Caco-2 (cell line): ENCODE results near the gene TOMM40. TPM values are rescaled to one million over a fixed set of nuclear protein-coding genes. Genes with fewer than 3 reads are reported as not detected.

Experiments
- BruUV-seq: library from RNA; stranded (reverse); fragments of 400-500 nt; replicated peaks from 2 replicates; lab custom pipeline; 2021; lab: Mats Ljungman, UMichigan
- CTCF ChIA-PET: fragments of 300-600 bp; sonication (Branson Sonifier 250); formaldehyde crosslinking; loops from one replicate; lab custom pipeline; 2022; ENCODE audit warnings: antibody characterized with exemption; lab: Charles Lee
- POLR2A ChIA-PET: fragments of 300-600 bp; sonication (Branson Sonifier 250); formaldehyde crosslinking; loops from one replicate; lab custom pipeline; 2022; ENCODE audit warnings: antibody characterized with exemption; lab: Charles Lee
- DNase-seq, 2 experiments: peaks; one replicate each; pipeline versions ENCODE4 v3.0.0 to v3.0.0-alpha.2; 2020 to 2022
- H3K27me3 ChIP-seq: replicated peaks from 2 replicates; pipeline ENCODE4 v1.6.0; 2011; ENCODE audit warnings: low read length; ENCODE audit not compliant: control insufficient read depth, insufficient read depth
- H3K36me3 ChIP-seq: 2 replicates; pipeline ENCODE4 v1.5.1; 2011; ENCODE audit warnings: low read length; ENCODE audit not compliant: control insufficient read depth, insufficient read depth
- H3K4me1 ChIP-seq: fragments of 250-450 bp; sonication (Bioruptor Pico); 2 replicates; pipeline ENCODE4 v1.5.1; 2020; ENCODE audit warnings: mild to moderate bottlenecking
- H3K4me3 ChIP-seq: 2 replicates; pipeline ENCODE4 v1.5.1; 2011; ENCODE audit warnings: low read depth, mild to moderate bottlenecking, control low read depth, low read length
- H3K9me3 ChIP-seq: fragments of 250-450 bp; sonication (Bioruptor Pico); 2 replicates; pipeline ENCODE4 v1.5.1; 2020; ENCODE audit warnings: mild to moderate bottlenecking, moderate library complexity
- H3K27ac Mint-ChIP-seq: one replicate; pipeline ENCODE4 v1.8.0; 2022; ENCODE audit warnings: mixed read lengths; ENCODE audit not compliant: unreplicated experiment
- H3K27me3 Mint-ChIP-seq: one replicate; pipeline ENCODE4 v1.8.0; 2022; ENCODE audit warnings: mixed read lengths; ENCODE audit not compliant: insufficient read depth, unreplicated experiment
- H3K36me3 Mint-ChIP-seq: one replicate; pipeline ENCODE4 v1.8.0; 2022; ENCODE audit warnings: mild to moderate bottlenecking, mixed read lengths; ENCODE audit not compliant: insufficient read depth, unreplicated experiment
- H3K4me1 Mint-ChIP-seq: one replicate; pipeline ENCODE4 v1.8.0; 2022; ENCODE audit warnings: low read depth, mixed read lengths; ENCODE audit not compliant: unreplicated experiment
- H3K4me3 Mint-ChIP-seq: one replicate; pipeline ENCODE4 v1.8.0; 2022; ENCODE audit warnings: mild to moderate bottlenecking, moderate library complexity, mixed read lengths; ENCODE audit not compliant: unreplicated experiment
- H3K9me3 Mint-ChIP-seq: one replicate; pipeline ENCODE4 v1.8.0; 2022; ENCODE audit warnings: mixed read lengths; ENCODE audit not compliant: unreplicated experiment
- intact Hi-C: fragments of 100-400 bp; cut with micrococcal nuclease; formaldehyde crosslinking; loops from one replicate; pipeline ENCODE4 v1.10.0; 2022; ENCODE audit not compliant: unreplicated experiment
- total RNA-seq: library from RNA; stranded (reverse); gene quantifications from 2 replicates; pipeline ENCODE4 v1.2.3, GENCODE V29; 2022
- TF ChIP-seq, protein P1 (sequence below), 2 experiments: fragments of 200-600 bp in 1 of 2; IDR thresholded peaks; 1 replicate in 1 of 2; 2 replicates in 1 of 2; pipeline versions ENCODE4 v1.5.1 to v1.8.0; 2011 to 2022; ENCODE audit warnings: antibody characterized with exemption in 1 of 2, control low read depth in 1 of 2, inconsistent platforms in 1 of 2, low read depth in 1 of 2, low read length in 1 of 2, mild to moderate bottlenecking in 1 of 2, moderate library complexity in 1 of 2; ENCODE audit not compliant: insufficient read depth in 1 of 2, severe bottlenecking in 1 of 2, unreplicated experiment in 1 of 2

The TOMM40 gene
- total RNA-seq, 1 experiment from 2014 or later, result 205 TPM

DNA sequence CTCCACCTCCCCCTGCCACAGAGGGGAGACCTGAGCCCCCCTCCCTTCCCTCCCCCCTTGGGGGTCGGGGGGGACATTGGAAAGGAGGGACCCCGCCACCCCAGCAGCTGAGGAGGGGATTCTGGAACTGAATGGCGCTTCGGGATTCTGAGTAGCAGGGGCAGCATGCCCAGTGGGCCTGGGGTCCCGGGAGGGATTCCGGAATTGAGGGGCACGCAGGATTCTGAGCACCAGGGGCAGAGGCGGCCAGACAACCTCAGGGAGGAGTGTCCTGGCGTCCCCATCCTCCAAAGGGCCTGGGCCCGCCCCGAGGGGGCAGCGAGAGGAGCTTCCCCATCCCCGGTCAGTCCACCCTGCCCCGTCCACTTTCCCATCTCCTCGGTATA lies 12.2 kb downstream of the TOMM40 start:
- H3K27ac Mint-ChIP-seq, result peak overlapping the region; percentile 51
- peaks cover 8% of the 10 kb centered on the region for H3K36me3 ChIP-seq
- no peaks in the 10 kb centered on the region for H3K9me3 ChIP-seq
- DNase-seq, result no peak
- no peak overlapping the region for H3K4me3 ChIP-seq
- TF ChIP-seq, protein P1, sequence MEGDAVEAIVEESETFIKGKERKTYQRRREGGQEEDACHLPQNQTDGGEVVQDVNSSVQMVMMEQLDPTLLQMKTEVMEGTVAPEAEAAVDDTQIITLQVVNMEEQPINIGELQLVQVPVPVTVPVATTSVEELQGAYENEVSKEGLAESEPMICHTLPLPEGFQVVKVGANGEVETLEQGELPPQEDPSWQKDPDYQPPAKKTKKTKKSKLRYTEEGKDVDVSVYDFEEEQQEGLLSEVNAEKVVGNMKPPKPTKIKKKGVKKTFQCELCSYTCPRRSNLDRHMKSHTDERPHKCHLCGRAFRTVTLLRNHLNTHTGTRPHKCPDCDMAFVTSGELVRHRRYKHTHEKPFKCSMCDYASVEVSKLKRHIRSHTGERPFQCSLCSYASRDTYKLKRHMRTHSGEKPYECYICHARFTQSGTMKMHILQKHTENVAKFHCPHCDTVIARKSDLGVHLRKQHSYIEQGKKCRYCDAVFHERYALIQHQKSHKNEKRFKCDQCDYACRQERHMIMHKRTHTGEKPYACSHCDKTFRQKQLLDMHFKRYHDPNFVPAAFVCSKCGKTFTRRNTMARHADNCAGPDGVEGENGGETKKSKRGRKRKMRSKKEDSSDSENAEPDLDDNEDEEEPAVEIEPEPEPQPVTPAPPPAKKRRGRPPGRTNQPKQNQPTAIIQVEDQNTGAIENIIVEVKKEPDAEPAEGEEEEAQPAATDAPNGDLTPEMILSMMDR (IDR thresholded peaks at IDR 0.05; ENCODE audit: insufficient read depth in 1 of 2, low read depth in 1 of 2, low read length in 1 of 2, severe bottlenecking in 1 of 2, unreplicated experiment in 1 of 2), result no peak
- no TSS peak for BruUV-seq
- H3K4me3 Mint-ChIP-seq, result no peak overlapping the region
- intact Hi-C loops, result loop anchor here (1.0 to 10.0 kb wide), 3 partner anchors 48 to 172 kb away; partner anchors contain the start of genes GEMIN7, RELB and ZNF296
- no peaks in the 10 kb centered on the region for H3K9me3 Mint-ChIP-seq
- ChIA-PET CTCF (interaction anchor here (0.6 to 1.5 kb wide), 5 partner anchors 12 to 142 kb away, joined by 3 to 5 read pairs (median 3); partner anchors contain the start of gene CLASRP), POLR2A (no interaction called here)
- peaks cover 13% of the 10 kb centered on the region for H3K4me1 Mint-ChIP-seq
- H3K4me1 ChIP-seq, result peaks cover 30% of the 10 kb centered on the region
- no peaks in the 10 kb centered on the region for H3K27me3 ChIP-seq
- no peaks in the 10 kb centered on the region for H3K27me3 Mint-ChIP-seq
- peaks cover 100% of the 10 kb centered on the region for H3K36me3 Mint-ChIP-seq

DNA sequence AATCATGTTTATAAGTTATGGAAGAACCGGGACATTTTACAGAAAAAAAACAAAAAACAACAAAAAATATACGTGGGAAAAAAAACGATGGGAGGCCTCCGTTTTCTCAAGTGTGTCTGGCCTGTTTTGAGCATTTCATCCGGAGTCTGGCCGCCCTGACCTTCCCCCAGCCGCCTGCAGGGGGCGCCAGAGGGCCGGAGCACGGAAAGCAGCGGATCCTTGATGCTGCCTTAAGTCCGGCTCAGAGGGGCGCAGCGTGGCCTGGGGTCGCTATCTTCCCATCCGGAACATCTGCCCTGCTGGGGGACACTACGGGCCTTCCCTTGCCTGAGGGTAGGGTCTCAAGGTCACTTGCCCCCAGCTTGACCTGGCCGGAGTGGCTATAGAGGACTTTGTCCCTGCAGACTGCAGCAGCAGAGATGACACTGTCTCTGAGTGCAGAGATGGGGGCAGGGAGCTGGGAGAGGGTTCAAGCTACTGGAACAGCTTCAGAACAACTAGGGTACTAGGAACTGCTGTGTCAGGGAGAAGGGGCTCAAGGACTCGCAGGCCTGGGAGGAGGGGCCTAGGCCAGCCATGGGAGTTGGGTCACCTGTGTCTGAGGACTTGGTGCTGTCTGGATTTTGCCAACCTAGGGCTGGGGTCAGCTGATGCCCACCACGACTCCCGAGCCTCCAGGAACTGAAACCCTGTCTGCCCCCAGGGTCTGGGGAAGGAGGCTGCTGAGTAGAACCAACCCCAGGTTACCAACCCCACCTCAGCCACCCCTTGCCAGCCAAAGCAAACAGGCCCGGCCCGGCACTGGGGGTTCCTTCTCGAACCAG lies 12.8 kb downstream of the TOMM40 start:
- Histone ChIP-seq H3K9me3 (no peaks in the 10 kb centered on the region), H3K36me3 (peaks cover 8% of the 10 kb centered on the region), H3K4me1 (peaks cover 30% of the 10 kb centered on the region), H3K27me3 (no peaks in the 10 kb centered on the region), H3K4me3 (no peak overlapping the region)
- CTCF ChIA-PET, result interaction anchor here (0.6 to 1.5 kb wide), 8 partner anchors 13 to 188 kb away, joined by 3 to 5 read pairs (median 4); partner anchors contain the start of genes CLASRP and CLPTM1
- DNase-seq, result peak; percentile 71 to 89
- no peaks in the 10 kb centered on the region for H3K9me3 Mint-ChIP-seq
- H3K36me3 Mint-ChIP-seq, result peaks cover 99% of the 10 kb centered on the region
- H3K27ac Mint-ChIP-seq, result peak overlapping the region; percentile 51
- BruUV-seq, result no TSS peak
- no peak overlapping the region for H3K4me3 Mint-ChIP-seq
- POLR2A ChIA-PET, result interaction anchor here (2.7 kb wide), 1 partner anchor 13 kb away, joined by 24 read pairs; the partner anchor contains the start of gene TOMM40
- peaks cover 15% of the 10 kb centered on the region for H3K4me1 Mint-ChIP-seq
- intact Hi-C loops, result loop anchor here (1.0 to 10.0 kb wide), 3 partner anchors 47 to 171 kb away; partner anchors contain the start of genes GEMIN7, RELB and ZNF296
- H3K27me3 Mint-ChIP-seq, result no peaks in the 10 kb centered on the region
- TF ChIP-seq, protein P1 (IDR thresholded peaks at IDR 0.05; ENCODE audit: insufficient read depth in 1 of 2, low read depth in 1 of 2, low read length in 1 of 2, severe bottlenecking in 1 of 2, unreplicated experiment in 1 of 2), result peak; percentile 99

DNA sequence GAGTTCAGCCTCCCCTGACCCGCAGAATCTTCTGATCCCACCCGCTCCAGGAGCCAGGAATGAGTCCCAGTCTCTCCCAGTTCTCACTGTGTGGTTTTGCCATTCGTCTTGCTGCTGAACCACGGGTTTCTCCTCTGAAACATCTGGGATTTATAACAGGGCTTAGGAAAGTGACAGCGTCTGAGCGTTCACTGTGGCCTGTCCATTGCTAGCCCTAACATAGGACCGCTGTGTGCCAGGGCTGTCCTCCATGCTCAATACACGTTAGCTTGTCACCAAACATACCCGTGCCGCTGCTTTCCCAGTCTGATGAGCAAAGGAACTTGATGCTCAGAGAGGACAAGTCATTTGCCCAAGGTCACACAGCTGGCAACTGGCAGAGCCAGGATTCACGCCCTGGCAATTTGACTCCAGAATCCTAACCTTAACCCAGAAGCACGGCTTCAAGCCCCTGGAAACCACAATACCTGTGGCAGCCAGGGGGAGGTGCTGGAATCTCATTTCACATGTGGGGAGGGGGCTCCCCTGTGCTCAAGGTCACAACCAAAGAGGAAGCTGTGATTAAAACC lies 13.5 kb downstream of the TOMM40 start:
- H3K27me3 ChIP-seq, result no peaks in the 10 kb centered on the region
- TF ChIP-seq, protein P1 (IDR thresholded peaks at IDR 0.05; ENCODE audit: insufficient read depth in 1 of 2, low read depth in 1 of 2, low read length in 1 of 2, severe bottlenecking in 1 of 2, unreplicated experiment in 1 of 2), result peak; percentile 12 to 27
- H3K4me1 Mint-ChIP-seq, result peaks cover 20% of the 10 kb centered on the region
- H3K4me1 ChIP-seq, result peaks cover 30% of the 10 kb centered on the region
- peak overlapping the region; percentile 84 for H3K4me3 Mint-ChIP-seq
- no peaks in the 10 kb centered on the region for H3K9me3 Mint-ChIP-seq
- no peaks in the 10 kb centered on the region for H3K27me3 Mint-ChIP-seq
- no TSS peak for BruUV-seq
- peak overlapping the region; percentile 98 for H3K27ac Mint-ChIP-seq
- H3K9me3 ChIP-seq, result no peaks in the 10 kb centered on the region
- no peak overlapping the region for H3K4me3 ChIP-seq
- ChIA-PET POLR2A (interaction anchor here (1.5 to 2.7 kb wide), 2 partner anchors 14 to 31 kb away, joined by 5 to 24 read pairs; partner anchors contain the start of gene TOMM40), CTCF (interaction anchor here (0.6 to 2.1 kb wide), 10 partner anchors 12 to 802 kb away, joined by 3 to 18 read pairs (median 4); partner anchors contain the start of genes CLPTM1 and TOMM40)
- H3K36me3 Mint-ChIP-seq, result peaks cover 99% of the 10 kb centered on the region
- DNase-seq, result peak in 1 of 2 experiments; percentile 49
- intact Hi-C loops, result loop anchor here (10.0 kb wide), 2 partner anchors 100 to 170 kb away; partner anchors contain the start of genes GEMIN7, RELB and ZNF296
- H3K36me3 ChIP-seq, result peaks cover 8% of the 10 kb centered on the region
